B cell (primary cell): ENCODE results near the gene DNAJC25. TPM values are rescaled to one million over a fixed set of nuclear protein-coding genes. Genes with fewer than 3 reads are reported as not detected.

Source experiments
- ATAC-seq: fragments of 200-7000 bp; cut with Tn5 transposase; one replicate; pipeline ENCODE4 v1.10.0; 2021; ENCODE audit warnings: low read depth, mild to moderate bottlenecking, moderate number of reproducible peaks, moderate library complexity
- CTCF ChIA-PET: fragments of 350-600 bp; sonication (Branson Sonifier 250); formaldehyde crosslinking; loops from one replicate; lab custom pipeline; 2021; ENCODE audit warnings: antibody characterized with exemption, inconsistent platforms; lab: Charles Lee
- POLR2A ChIA-PET: fragments of 350-600 bp; sonication (Branson Sonifier 250); formaldehyde crosslinking; loops from one replicate; lab custom pipeline; 2021; ENCODE audit warnings: antibody characterized with exemption; lab: Charles Lee
- DNase-seq: peaks from one replicate; pipeline ENCODE4 v3.0.0; 2013
- H2AFZ ChIP-seq: 2 replicates; pipeline ENCODE4 v1.6.1; 2012; ENCODE audit warnings: mild to moderate bottlenecking, low read depth, low read length; ENCODE audit not compliant: insufficient read depth, poor library complexity, severe bottlenecking
- H3K27ac ChIP-seq, 2 donors: 1 replicate in 1 of 2; 2 replicates in 1 of 2; pipeline ENCODE4 v1.5.1; 2012 to 2013; ENCODE audit warnings: low read length in 2 of 2, mild to moderate bottlenecking in 2 of 2, moderate library complexity in 1 of 2
- H3K27me3 ChIP-seq, 4 experiments: fragments of 200-600 bp in 1 of 4; sonication (generic) in 1 of 4; replicated peaks in 1 of 4; 1 replicate in 2 of 4; 2 replicates in 2 of 4; pipeline versions ENCODE4 v1.6.1 to v1.7.0; 2013 to 2016; ENCODE audit warnings: low read length in 3 of 4, mild to moderate bottlenecking in 2 of 4, mixed read lengths in 1 of 4, moderate library complexity in 1 of 4; ENCODE audit not compliant: insufficient read depth in 4 of 4, control insufficient read depth in 3 of 4; ENCODE audit errors: control extremely low read depth in 1 of 4
- H3K36me3 ChIP-seq, 2 experiments: replicated peaks in 1 of 2; 1 replicate in 1 of 2; 2 replicates in 1 of 2; pipeline versions ENCODE4 v1.6.1 to v1.7.1; 2013; ENCODE audit warnings: low read length in 1 of 2; ENCODE audit not compliant: insufficient read depth in 2 of 2, control insufficient read depth in 1 of 2; ENCODE audit errors: control extremely low read depth in 1 of 2, extremely low read depth in 1 of 2
- H3K4me1 ChIP-seq, 2 donors: fragments of 200-600 bp in 1 of 2; sonication (generic) in 1 of 2; 1 replicate in 1 of 2; 2 replicates in 1 of 2; pipeline versions ENCODE4 v1.5.1 to v1.6.1; 2013 to 2017; ENCODE audit warnings: low read length in 2 of 2; ENCODE audit not compliant: control insufficient read depth in 2 of 2, insufficient read depth in 2 of 2
- H3K4me2 ChIP-seq: replicated peaks from 2 replicates; pipeline ENCODE3; 2012; ENCODE audit warnings: mild to moderate bottlenecking, low read depth, low read length; ENCODE audit not compliant: poor library complexity, severe bottlenecking
- H3K4me3 ChIP-seq, 5 experiments: fragments of 200-600 bp in 1 of 5; sonication (generic) in 1 of 5; 1 replicate in 3 of 5; 2 replicates in 2 of 5; pipeline versions ENCODE4 v1.5.1 to v1.7.0; 2011 to 2016; ENCODE audit warnings: low read length in 4 of 5, mild to moderate bottlenecking in 4 of 5, low read depth in 2 of 5, control low read depth in 1 of 5, moderate library complexity in 1 of 5; ENCODE audit not compliant: insufficient read depth in 1 of 5; ENCODE audit errors: control extremely low read depth in 1 of 5, extremely low read depth in 1 of 5
- H3K79me2 ChIP-seq: fragments of 200-600 bp; sonication (generic); one replicate; pipeline ENCODE4 v1.6.0; 2016; ENCODE audit warnings: low read length; ENCODE audit not compliant: control insufficient read depth, insufficient read depth
- H3K9ac ChIP-seq: fragments of 200-600 bp; sonication (generic); 2 replicates; pipeline ENCODE4 v1.6.1; 2017; ENCODE audit warnings: mild to moderate bottlenecking, low read length, moderate library complexity
- H3K9me3 ChIP-seq, 3 donors: one replicate each; pipeline versions ENCODE4 v1.6.1 to v1.7.1; 2013; ENCODE audit warnings: low read length in 2 of 3; ENCODE audit not compliant: control insufficient read depth in 2 of 3, insufficient read depth in 1 of 3; ENCODE audit errors: control extremely low read depth in 1 of 3
- H4K20me1 ChIP-seq: 2 replicates; pipeline ENCODE4 v1.6.0; 2012; ENCODE audit warnings: mild to moderate bottlenecking, low read length; ENCODE audit not compliant: insufficient read depth, control insufficient read depth, poor library complexity, severe bottlenecking
- H3K27ac Mint-ChIP-seq: one replicate; pipeline ENCODE4 v1.8.0; 2021; ENCODE audit warnings: mixed read lengths
- H3K27me3 Mint-ChIP-seq: one replicate; pipeline ENCODE4 v1.8.0; 2021; ENCODE audit warnings: mixed read lengths
- H3K4me1 Mint-ChIP-seq: one replicate; pipeline ENCODE4 v1.8.0; 2021; ENCODE audit warnings: mixed read lengths
- H3K4me3 Mint-ChIP-seq: one replicate; pipeline ENCODE4 v1.8.0; 2021; ENCODE audit warnings: mixed read lengths
- H3K9me3 Mint-ChIP-seq: one replicate; pipeline ENCODE4 v1.8.0; 2022; ENCODE audit warnings: mixed read lengths; ENCODE audit not compliant: insufficient read depth
- CTCF ChIP-seq: fragments of 200-600 bp; IDR thresholded peaks from one replicate; pipeline ENCODE4 v1.8.0; 2022; ENCODE audit warnings: antibody characterized with exemption, mild to moderate bottlenecking
- EZH2 ChIP-seq: IDR thresholded peaks from 2 replicates; pipeline ENCODE4 v1.6.1; 2012; ENCODE audit warnings: borderline replicate concordance, low read depth, mild to moderate bottlenecking, moderate library complexity, low read length; ENCODE audit not compliant: insufficient read depth, poor library complexity, severe bottlenecking
- WGBS: methylation state at CpG from one replicate; pipeline ENCODE4 v1.1.5; 2013; ENCODE audit warnings: missing lambda C conversion rate; ENCODE audit not compliant: insufficient coverage; 5-methylcytosine and 5-hydroxymethylcytosine counted together
- intact Hi-C: fragments of 100-400 bp; cut with micrococcal nuclease; formaldehyde crosslinking; loops from one replicate; pipeline ENCODE4 v1.10.0; 2022
- polyA plus RNA-seq: library from polyadenylated mRNA; depleted of rRNA; stranded (reverse); fragments of >200 nt; gene quantifications from 2 replicates; pipeline ENCODE4 v1.2.3, GENCODE V29; 2012
- total RNA-seq, 2 donors: library from RNA; stranded (reverse); fragments of 120-200 nt in 1 of 2; gene quantifications; 1 replicate in 1 of 2; 2 replicates in 1 of 2; pipeline versions ENCODE4 v1.2.3 to v1.2.4, GENCODE V29; 2013 to 2022

Gene DNAJC25
- total and polyA plus RNA-seq, 2 donors (not counting 1 experiment from before 2014, with no cell fraction given): 3.1 to 4.1 TPM

DNA sequence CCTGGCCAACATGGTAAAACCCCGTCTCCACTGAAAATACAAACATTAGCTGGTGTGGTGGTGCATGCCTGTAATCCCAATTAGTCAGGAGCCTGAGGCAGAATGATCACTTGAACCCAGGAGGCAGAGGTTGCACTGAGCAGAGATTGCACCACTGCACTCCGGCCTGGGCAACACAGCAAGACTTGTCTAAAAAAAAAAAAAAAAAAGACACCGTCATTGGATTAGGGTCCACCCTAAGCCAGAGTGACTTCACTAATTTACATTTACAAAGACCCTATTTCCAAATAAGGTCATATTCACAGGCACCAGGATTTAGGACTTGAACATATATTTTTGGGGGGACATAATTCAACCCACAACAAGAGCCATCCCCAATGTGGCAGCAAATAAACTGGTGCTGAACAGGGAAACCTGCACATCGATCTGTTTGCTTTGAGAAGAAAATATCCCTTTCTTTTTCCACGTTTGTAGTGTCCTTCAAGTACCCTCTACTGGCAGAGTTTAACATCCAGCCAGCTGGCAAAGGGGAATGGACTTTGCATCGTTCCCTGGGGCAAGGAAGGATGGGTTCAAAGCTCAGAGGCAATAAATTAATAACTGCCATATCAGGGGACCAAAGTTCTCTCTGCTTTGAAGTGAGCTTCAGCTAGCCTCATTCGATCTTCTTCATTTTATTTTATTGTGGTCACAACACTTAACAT, 3.7 kb upstream of the DNAJC25 start:
- WGBS: 95% methylated on average over 3 of the region's 7 CpGs
- H3K9me3 Mint-ChIP-seq: no peaks in the 10 kb centered on the region

More for the DNA sequence above, 3.7 kb upstream of the DNAJC25 start:
- Mint-ChIP-seq H3K27ac (no peak overlapping the region), H3K4me3 (no peak overlapping the region), H3K27me3 (peaks cover 21% of the 10 kb centered on the region), H3K4me1 (peaks cover 17% of the 10 kb centered on the region)
- H2AFZ ChIP-seq: no peak overlapping the region
- no peak overlapping the region for H3K4me2 ChIP-seq
- POLR2A ChIA-PET: no interaction called here
- no peaks in the 10 kb centered on the region for H3K9me3 ChIP-seq
- ATAC-seq (no peak), DNase-seq (no peak)
- H3K79me2 ChIP-seq: peaks cover 5% of the 10 kb centered on the region
- no peak overlapping the region for H3K27ac ChIP-seq
- no peak for TF ChIP-seq EZH2
- no peak for TF ChIP-seq CTCF
- H3K27me3 ChIP-seq: peaks cover 0 to 5% (median 0%) of the 10 kb centered on the region in 4 experiments
- CTCF ChIA-PET: no interaction called here
- no peak overlapping the region for H3K9ac ChIP-seq
- intact Hi-C loops: no loop called here
- no peaks in the 10 kb centered on the region for H4K20me1 ChIP-seq
- H3K36me3 ChIP-seq: no peaks in the 10 kb centered on the region
- no peak overlapping the region for H3K4me3 ChIP-seq
- peaks cover 9 to 14% of the 10 kb centered on the region in 2 donors for H3K4me1 ChIP-seq
